ENCODE data around the gene ELFN1. TPM values are rescaled to one million over a fixed set of nuclear protein-coding genes. Genes with fewer than 3 reads are reported as not detected.

The ELFN1 gene
- total RNA-seq, 4 donors from 2014 or later: 0.12 to 1.0 (median 0.46) TPM

GRCh38 chr7:1752111-1752510 is 82.0 kb downstream of the ELFN1 start:
- in situ Hi-C loops (cut with MboI; ENCODE audit: low sequenced_read_pairs in 4 of 4): loop anchor here in 2 of 4 donors (25.0 kb wide), 1 partner anchor 165 kb away; no protein-coding TSS in a partner anchor
- Histone ChIP-seq H3K4me1 (peaks cover 0 to 5% of the 10 kb centered on the region in 2 donors), H3K4me3 (no peak overlapping the region), H3K27me3 (peaks cover 15 to 38% (median 16%) of the 10 kb centered on the region in 3 donors), H3K9me3 (no peaks in the 10 kb centered on the region), H3K27ac (no peak overlapping the region), H3K36me3 (no peaks in the 10 kb centered on the region)
- intact Hi-C loops (cut with DNase I; ENCODE audit: low total_unique reads): no loop called here
- ATAC-seq (no peak), DNase-seq (no peak)
- no peak for TF ChIP-seq POLR2A (IDR thresholded peaks at IDR 0.05)

- TF ChIP-seq CTCF (IDR thresholded peaks at IDR 0.05 in 4 of 5, conservative IDR thresholded peaks at IDR 0.05 in 1 of 5) (no peak), POLR2A (IDR thresholded peaks at IDR 0.05) (no peak)
- Histone ChIP-seq H3K27ac (no peak overlapping the region), H3K4me1 (peaks cover 0 to 5% of the 10 kb centered on the region in 2 donors), H3K4me3 (no peak overlapping the region), H3K36me3 (no peaks in the 10 kb centered on the region), H3K27me3 (peaks cover 15 to 38% (median 16%) of the 10 kb centered on the region in 3 donors), H3K9me3 (no peaks in the 10 kb centered on the region)
- in situ Hi-C loops (cut with MboI; ENCODE audit: low sequenced_read_pairs in 4 of 4): loop anchor here in 2 of 4 donors (25.0 kb wide), 1 partner anchor 166 kb away; no protein-coding TSS in a partner anchor
- ATAC-seq (no peak), DNase-seq (no peak)
- intact Hi-C loops (cut with DNase I; ENCODE audit: low total_unique reads): no loop called here
Observed at GRCh38 chr7:1752771-1753563, 82.9 kb downstream of the ELFN1 start.

- TF ChIP-seq CTCF (IDR thresholded peaks at IDR 0.05 in 4 of 5, conservative IDR thresholded peaks at IDR 0.05 in 1 of 5) (no peak), POLR2A (IDR thresholded peaks at IDR 0.05) (no peak)
- H3K36me3 ChIP-seq: no peaks in the 10 kb centered on the region
- no peak overlapping the region for H3K4me3 ChIP-seq
- H3K9me3 ChIP-seq: no peaks in the 10 kb centered on the region
- no peak for DNase-seq
- H3K27me3 ChIP-seq: peaks cover 15 to 38% (median 16%) of the 10 kb centered on the region in 3 donors
- no peak overlapping the region for H3K27ac ChIP-seq
- intact Hi-C loops (cut with DNase I; ENCODE audit: low total_unique reads): no loop called here
- in situ Hi-C loops (cut with MboI; ENCODE audit: low sequenced_read_pairs in 4 of 4): loop anchor here in 2 of 4 donors (25.0 kb wide), 1 partner anchor 166 kb away; no protein-coding TSS in a partner anchor
- no peak for ATAC-seq
- peaks cover 0 to 5% of the 10 kb centered on the region in 2 donors for H3K4me1 ChIP-seq
Observed at GRCh38 chr7:1753564-1753867, 83.4 kb downstream of the ELFN1 start.

- TF ChIP-seq POLR2A (IDR thresholded peaks at IDR 0.05) (no peak), CTCF (IDR thresholded peaks at IDR 0.05 in 4 of 5, conservative IDR thresholded peaks at IDR 0.05 in 1 of 5) (no peak)
- Histone ChIP-seq H3K4me1 (peaks cover 6 to 11% of the 10 kb centered on the region in 2 donors), H3K4me3 (no peak overlapping the region), H3K9me3 (no peaks in the 10 kb centered on the region), H3K27ac (no peak overlapping the region), H3K27me3 (peaks cover 13 to 32% (median 16%) of the 10 kb centered on the region in 3 donors), H3K36me3 (no peaks in the 10 kb centered on the region)
- ATAC-seq (no peak), DNase-seq (no peak)
- in situ Hi-C loops (cut with MboI; ENCODE audit: low sequenced_read_pairs in 4 of 4): loop anchor here in 2 of 4 donors (25.0 kb wide), 1 partner anchor 167 kb away; no protein-coding TSS in a partner anchor
- intact Hi-C loops (cut with DNase I; ENCODE audit: low total_unique reads): no loop called here
Observed at GRCh38 chr7:1754345-1754908, 84.3 kb downstream of the ELFN1 start.

All from gastrocnemius medialis (tissue), 4 donors.